ENCODE data around the gene KCNK18.

- no peak for TF ChIP-seq CTCF (IDR thresholded peaks at IDR 0.05)
- no peak for TF ChIP-seq POLR2A (IDR thresholded peaks at IDR 0.05)
These were observed 62.0 kb downstream of the KCNK18 start for GRCh38 chr10:117259279-117259678.

All from breast epithelium (tissue), 3 donors.